Muscle layer of colon (tissue), 2 donors: ENCODE data around the gene DAB2.

Experiments
- H3K27ac ChIP-seq: one replicate; pipeline ENCODE4 v1.7.0; 2013; ENCODE audit warnings: low read depth, mild to moderate bottlenecking, low read length, moderate library complexity
- H3K27me3 ChIP-seq, 2 donors: one replicate each; pipeline ENCODE4 v1.7.0; 2013; ENCODE audit warnings: low read length in 2 of 2, mild to moderate bottlenecking in 2 of 2; ENCODE audit not compliant: insufficient read depth in 2 of 2, control insufficient read depth in 1 of 2
- H3K36me3 ChIP-seq: one replicate; pipeline ENCODE4 v1.7.0; 2013; ENCODE audit warnings: mild to moderate bottlenecking, low read length; ENCODE audit not compliant: insufficient read depth
- H3K4me1 ChIP-seq: one replicate; pipeline ENCODE4 v1.7.0; 2013; ENCODE audit warnings: mild to moderate bottlenecking, low read length; ENCODE audit not compliant: insufficient read depth
- H3K4me3 ChIP-seq, 2 donors: one replicate each; pipeline ENCODE4 v1.7.0; 2013; ENCODE audit warnings: low read length in 2 of 2, low read depth in 1 of 2, mild to moderate bottlenecking in 1 of 2, moderate library complexity in 1 of 2
- H3K9ac ChIP-seq: one replicate; pipeline ENCODE4 v1.7.0; 2013; ENCODE audit warnings: low read length
- H3K9me3 ChIP-seq: one replicate; pipeline ENCODE4 v1.7.0; 2013; ENCODE audit warnings: mild to moderate bottlenecking, low read length
- donor health status: abdominal sarcoma.
- donor health status: Adenocarcinoma of cecum.

The DAB2 gene

DNA sequence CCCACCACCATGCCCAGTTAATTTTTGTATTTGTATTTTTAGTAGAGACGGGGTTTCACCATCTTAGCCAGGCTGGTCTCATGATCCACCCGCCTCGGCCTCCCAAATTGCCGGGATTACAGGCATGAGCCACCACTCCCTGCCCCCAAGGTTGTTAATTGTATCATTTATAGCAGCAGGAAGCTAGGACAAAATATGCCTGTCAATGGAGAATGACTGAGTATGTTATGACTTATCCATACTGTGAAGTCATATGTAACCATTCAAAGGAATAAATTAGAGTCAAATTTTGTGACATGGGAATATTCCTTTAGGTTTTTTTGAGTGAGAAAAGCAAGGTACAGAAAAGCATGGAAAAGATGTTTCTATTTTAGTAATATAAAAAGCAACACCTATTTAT, 3.9 kb upstream of the DAB2 start:
- Histone ChIP-seq H3K9ac (no peak overlapping the region), H3K4me1 (no peaks in the 10 kb centered on the region), H3K27ac (no peak overlapping the region), H3K36me3 (no peaks in the 10 kb centered on the region), H3K27me3 (no peaks in the 10 kb centered on the region), H3K4me3 (no peak overlapping the region), H3K9me3 (no peaks in the 10 kb centered on the region)

DNA sequence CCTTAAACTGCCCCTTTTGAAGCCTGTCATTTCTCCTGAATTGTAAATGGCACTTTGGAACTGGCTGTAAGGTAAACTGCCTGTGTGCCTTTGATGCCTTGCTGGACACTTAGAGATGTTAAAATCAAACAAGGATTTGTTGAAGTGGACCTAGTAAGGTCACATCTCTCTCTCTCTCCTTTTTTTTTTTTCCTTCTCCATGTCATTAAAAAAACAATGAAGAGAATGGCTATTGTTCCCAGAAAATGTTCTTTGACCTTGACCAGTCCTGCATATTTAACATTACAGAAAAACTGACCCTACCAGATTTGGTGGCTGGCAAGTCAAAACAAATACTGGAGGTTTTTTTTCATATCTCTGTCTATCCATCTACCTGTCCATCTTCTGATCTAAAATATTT, 2.9 kb upstream of the DAB2 start:
- H3K9ac ChIP-seq: no peak overlapping the region
- H3K4me3 ChIP-seq: no peak overlapping the region
- peaks cover under 1% of the 10 kb centered on the region for H3K4me1 ChIP-seq
- peaks cover under 1% of the 10 kb centered on the region for H3K36me3 ChIP-seq
- peak overlapping the region; percentile 52 for H3K27ac ChIP-seq
- H3K27me3 ChIP-seq: no peaks in the 10 kb centered on the region
- no peaks in the 10 kb centered on the region for H3K9me3 ChIP-seq

DNA sequence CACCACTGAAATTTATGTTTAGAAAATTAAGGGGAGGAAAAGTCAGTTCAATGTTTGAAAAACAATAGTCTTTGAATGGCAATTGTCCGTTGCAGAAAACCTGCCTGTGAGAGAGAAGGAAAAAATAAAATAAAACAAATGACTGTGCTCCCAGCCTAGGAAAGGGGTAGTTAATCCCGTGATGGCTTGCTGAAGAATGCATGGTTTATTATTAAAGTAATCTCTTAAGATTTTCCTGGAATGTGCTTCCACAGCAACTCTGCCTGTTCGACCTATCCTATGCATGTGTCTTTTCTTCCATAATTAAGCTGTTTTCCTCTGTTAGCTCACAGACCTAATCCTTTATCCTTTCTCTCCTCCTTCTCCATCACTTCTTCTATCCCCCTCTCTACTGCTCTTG, 2.4 kb upstream of the DAB2 start:
- H3K36me3 ChIP-seq: peaks cover 4% of the 10 kb centered on the region
- H3K9ac ChIP-seq: no peak overlapping the region
- no peak overlapping the region for H3K4me3 ChIP-seq
- H3K27ac ChIP-seq: peak overlapping the region; percentile 52
- no peaks in the 10 kb centered on the region for H3K9me3 ChIP-seq
- H3K4me1 ChIP-seq: peaks cover 4% of the 10 kb centered on the region
- no peaks in the 10 kb centered on the region for H3K27me3 ChIP-seq

DNA sequence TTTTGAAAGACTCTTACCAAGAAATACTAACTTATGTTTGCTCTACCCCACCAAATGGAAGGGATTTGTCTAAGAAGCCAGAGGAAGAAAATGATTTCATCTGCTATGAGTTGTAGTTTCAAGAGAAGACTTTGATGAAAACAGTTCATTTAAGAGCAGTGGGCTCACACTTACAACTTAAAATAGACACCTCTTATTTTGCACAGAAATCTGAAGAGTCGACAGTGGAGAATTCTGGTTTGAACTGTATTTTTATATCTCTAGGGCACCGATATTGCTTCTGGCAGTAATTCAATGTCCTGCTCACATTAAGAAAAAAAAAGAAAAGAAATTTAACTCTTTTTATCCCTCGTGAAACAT, 1.9 kb upstream of the DAB2 start:
- H3K27me3 ChIP-seq: no peaks in the 10 kb centered on the region
- H3K36me3 ChIP-seq: peaks cover 4% of the 10 kb centered on the region
- H3K9me3 ChIP-seq: no peaks in the 10 kb centered on the region
- peaks cover 8% of the 10 kb centered on the region for H3K4me1 ChIP-seq
- H3K9ac ChIP-seq: no peak overlapping the region
- H3K27ac ChIP-seq: no peak overlapping the region
- H3K4me3 ChIP-seq: no peak overlapping the region

DNA sequence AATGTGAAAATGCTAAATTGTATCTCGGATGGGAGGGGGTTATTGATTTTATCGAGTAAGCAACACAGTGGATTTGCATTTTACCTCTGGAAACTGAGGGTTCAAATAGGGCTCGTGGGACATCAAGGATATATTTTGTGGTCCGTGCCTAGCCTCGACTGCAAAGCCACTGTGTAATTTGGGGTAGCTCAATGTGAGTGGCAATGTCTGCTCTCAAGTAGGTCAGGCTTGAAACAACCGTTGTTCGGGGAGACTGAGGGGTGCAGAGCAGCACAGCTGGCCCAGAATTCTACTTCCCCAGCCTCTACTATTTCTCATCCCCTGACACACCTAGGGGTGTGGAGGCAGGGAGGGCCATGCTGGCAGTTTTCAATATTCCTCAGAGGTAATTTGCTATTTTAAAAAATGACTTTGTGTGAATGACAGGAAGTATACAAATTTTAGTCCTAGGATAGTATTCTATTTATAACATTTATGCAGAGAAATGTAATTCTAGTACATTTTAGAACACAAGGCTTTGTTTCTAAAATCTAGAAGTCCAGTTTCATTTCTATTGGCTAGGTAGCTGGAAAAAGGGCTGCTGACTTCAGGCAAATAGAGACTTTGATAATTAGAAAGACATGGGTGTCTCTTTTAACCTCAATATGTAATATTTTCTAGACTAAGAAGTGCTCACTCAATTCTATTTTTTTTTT, 1.4 kb upstream of the DAB2 start:
- H3K4me1 ChIP-seq: peaks cover 12% of the 10 kb centered on the region
- H3K36me3 ChIP-seq: peaks cover 4% of the 10 kb centered on the region
- peak overlapping the region; percentile 81 for H3K27ac ChIP-seq
- no peaks in the 10 kb centered on the region for H3K27me3 ChIP-seq
- no peaks in the 10 kb centered on the region for H3K9me3 ChIP-seq
- H3K9ac ChIP-seq: no peak overlapping the region
- no peak overlapping the region for H3K4me3 ChIP-seq

DNA sequence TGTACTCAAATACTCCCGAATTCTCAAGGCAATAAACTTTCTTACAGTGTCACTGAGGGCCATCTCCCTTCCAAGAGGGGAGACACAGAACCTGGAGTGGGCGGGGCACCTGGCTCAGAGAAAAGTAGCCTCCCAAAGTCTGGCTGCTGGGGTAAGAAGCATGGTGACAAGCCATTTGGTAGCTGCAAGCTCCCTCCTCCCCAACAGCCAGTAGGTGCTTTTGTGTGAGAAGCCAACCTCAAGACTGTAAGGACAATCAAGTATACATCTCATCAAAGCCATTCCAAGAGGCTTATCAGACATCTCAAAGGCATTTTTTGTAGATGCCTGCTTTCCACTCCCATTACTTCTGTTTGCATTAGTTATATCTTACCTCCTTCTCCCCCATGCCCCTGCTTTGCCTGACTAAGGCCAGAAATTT, 1.4 kb downstream of the DAB2 start:
- peak overlapping the region; percentile 79 to 84 for H3K4me3 ChIP-seq

DNA sequence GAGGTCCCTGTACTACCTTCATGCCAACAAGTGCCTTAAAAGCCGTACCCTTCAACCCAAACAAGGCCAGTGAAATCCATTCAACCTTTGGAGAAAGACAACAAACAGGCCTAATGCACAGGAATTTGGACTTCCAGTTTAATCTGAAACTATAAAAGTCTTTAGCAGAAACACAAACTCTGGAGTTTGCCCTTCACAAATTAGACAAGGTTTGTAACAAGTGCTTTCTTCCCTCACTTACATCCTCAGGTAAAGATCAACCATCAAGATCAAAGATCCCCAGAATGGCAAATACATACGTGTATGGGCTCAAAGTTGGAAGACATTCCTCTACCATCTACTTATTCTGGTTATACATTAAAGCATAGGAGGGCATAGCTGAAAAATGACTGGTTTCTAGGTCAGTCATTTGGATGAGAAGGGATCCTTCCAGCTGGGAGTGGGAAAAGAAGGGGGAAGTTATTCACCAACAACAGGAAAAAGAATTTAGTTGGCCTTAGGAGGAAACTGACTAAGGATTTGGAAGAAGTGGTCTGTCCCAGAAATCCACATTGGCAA, 2.0 kb downstream of the DAB2 start:
- peaks cover 4% of the 10 kb centered on the region for H3K36me3 ChIP-seq
- no peaks in the 10 kb centered on the region for H3K9me3 ChIP-seq
- peak overlapping the region; percentile 59 for H3K27ac ChIP-seq
- H3K9ac ChIP-seq: peak overlapping the region; percentile 32
- no peaks in the 10 kb centered on the region for H3K27me3 ChIP-seq
- peak overlapping the region; percentile 24 to 84 for H3K4me3 ChIP-seq
- H3K4me1 ChIP-seq: peaks cover 38% of the 10 kb centered on the region

More for the DNA sequence above, 1.4 kb downstream of the DAB2 start:
- peaks cover 38% of the 10 kb centered on the region for H3K4me1 ChIP-seq
- peak overlapping the region; percentile 60 for H3K27ac ChIP-seq
- peaks cover 4% of the 10 kb centered on the region for H3K36me3 ChIP-seq
- H3K9ac ChIP-seq: peak overlapping the region; percentile 85
- no peaks in the 10 kb centered on the region for H3K27me3 ChIP-seq
- no peaks in the 10 kb centered on the region for H3K9me3 ChIP-seq

DNA sequence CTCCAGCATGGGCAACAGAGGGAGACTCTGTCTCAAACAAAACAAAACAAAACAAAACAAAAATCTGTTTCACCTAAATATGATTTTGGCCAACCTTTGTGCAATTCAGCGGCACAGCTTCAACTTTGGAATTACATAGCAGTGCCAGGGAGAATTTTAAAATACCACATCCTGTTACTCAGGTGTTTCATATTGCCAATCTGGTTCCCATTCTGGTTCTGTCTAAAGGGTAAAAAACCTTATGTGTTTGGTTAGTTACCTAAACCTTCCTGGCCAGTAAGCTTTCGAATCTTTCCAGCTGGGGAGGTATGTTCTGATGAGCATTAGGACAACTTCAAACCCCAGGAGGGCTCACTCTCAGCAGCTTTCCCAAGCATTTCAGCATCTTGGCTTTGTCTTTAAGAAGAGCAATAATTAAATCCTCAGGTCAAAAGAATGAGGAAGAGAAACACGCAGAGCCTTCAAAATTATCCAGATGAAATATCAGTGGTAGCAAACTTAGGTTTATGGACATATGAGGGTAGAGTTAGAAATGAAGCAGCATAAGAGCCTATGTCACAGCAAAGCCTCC, 2.7 kb downstream of the DAB2 start:
- Histone ChIP-seq H3K9ac (no peak overlapping the region), H3K36me3 (peaks cover 4% of the 10 kb centered on the region), H3K4me1 (peaks cover 38% of the 10 kb centered on the region), H3K9me3 (no peaks in the 10 kb centered on the region), H3K4me3 (peak overlapping the region in 1 of 2 donors; percentile 84), H3K27me3 (no peaks in the 10 kb centered on the region), H3K27ac (peak overlapping the region; percentile 59)

DNA sequence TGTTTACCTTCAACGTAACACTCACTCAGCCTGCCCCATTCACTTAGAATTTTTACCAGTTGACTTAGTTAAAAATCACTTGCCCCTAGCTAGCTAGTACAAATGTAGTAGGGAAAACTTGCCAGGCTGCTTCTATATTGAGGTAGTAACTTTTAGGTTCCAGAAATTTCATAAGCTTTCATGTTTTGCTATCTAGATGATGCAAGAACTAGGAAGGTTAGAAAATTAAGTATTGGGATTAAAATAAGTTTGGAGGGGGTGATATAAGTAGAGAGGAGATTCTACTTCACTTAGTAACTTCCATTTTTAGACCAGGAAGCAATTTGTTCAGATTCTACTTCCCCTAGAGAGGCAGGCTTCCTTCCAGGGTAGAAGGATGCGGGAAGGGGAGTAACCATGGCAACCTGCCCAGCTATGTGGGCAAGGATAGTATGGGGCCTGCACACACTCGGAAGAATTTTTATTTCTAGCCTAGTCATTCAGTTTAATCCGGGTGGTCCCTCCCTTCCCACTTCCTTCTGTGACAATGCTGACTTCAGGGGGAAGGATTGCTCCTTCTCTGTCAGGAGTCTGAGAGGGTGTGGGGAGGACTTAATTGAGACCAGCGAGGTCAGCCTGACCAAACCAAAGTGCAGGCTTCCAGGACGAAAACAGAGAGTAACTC, 4.2 kb downstream of the DAB2 start:
- Histone ChIP-seq H3K36me3 (peaks cover 4% of the 10 kb centered on the region), H3K27ac (peak overlapping the region; percentile 29), H3K9me3 (no peaks in the 10 kb centered on the region), H3K27me3 (no peaks in the 10 kb centered on the region), H3K9ac (peak overlapping the region; percentile 14), H3K4me1 (peaks cover 39% of the 10 kb centered on the region), H3K4me3 (peak overlapping the region in 1 of 2 donors; percentile 14)

DNA sequence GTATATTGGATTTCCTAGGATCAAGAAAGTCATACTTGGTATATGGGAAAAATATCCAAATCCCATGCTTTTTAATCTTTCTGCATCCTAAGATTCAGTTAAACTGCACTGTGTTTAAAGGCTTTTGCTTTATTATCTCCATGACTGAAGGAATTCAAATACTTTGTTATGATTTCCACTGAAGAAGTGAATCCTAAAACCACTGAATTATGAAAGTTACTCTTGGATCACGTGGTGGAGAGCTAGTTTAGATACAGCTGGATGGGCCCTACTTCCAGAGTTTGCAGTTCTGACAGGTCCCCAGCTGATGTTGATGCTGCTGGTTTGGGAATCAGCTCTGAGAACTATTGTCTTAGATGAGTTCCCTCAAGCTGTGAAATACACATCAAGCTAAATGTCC, 5.0 kb downstream of the DAB2 start:
- H3K4me3 ChIP-seq: no peak overlapping the region
- H3K4me1 ChIP-seq: peaks cover 46% of the 10 kb centered on the region
- no peak overlapping the region for H3K9ac ChIP-seq
- no peaks in the 10 kb centered on the region for H3K27me3 ChIP-seq
- H3K27ac ChIP-seq: no peak overlapping the region
- no peaks in the 10 kb centered on the region for H3K9me3 ChIP-seq
- peaks cover 4% of the 10 kb centered on the region for H3K36me3 ChIP-seq

DNA sequence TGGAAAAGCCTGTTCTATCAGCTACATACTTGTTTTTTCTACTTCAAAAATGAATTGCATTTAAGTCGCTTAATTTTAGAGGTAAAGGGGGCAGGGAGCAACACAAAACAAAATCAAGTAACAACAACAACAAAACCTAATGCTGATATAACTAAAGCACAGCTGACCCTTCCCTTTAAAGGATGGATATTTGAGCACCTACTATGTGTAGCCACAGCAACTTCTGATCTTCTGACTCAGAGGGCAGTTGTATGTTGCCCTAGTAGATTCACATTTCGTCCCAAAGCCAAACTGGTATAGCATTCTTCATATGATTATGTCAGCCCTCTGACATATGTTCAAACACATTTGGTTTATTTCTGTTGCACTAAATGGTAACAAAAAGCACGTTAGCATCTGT, 6.8 kb downstream of the DAB2 start:
- Histone ChIP-seq H3K9ac (no peak overlapping the region), H3K4me1 (peaks cover 64% of the 10 kb centered on the region), H3K27me3 (no peaks in the 10 kb centered on the region), H3K9me3 (no peaks in the 10 kb centered on the region), H3K36me3 (peaks cover 4% of the 10 kb centered on the region), H3K4me3 (no peak overlapping the region), H3K27ac (no peak overlapping the region)
